ENCODE results near the gene DYNLT1.

Gene DYNLT1

GRCh38 chr6:158667360-158667981, 22.9 kb upstream of the DYNLT1 start:
- no peak overlapping the region for H3K27ac ChIP-seq (ENCODE audit: low read depth, low read length)

DNA sequence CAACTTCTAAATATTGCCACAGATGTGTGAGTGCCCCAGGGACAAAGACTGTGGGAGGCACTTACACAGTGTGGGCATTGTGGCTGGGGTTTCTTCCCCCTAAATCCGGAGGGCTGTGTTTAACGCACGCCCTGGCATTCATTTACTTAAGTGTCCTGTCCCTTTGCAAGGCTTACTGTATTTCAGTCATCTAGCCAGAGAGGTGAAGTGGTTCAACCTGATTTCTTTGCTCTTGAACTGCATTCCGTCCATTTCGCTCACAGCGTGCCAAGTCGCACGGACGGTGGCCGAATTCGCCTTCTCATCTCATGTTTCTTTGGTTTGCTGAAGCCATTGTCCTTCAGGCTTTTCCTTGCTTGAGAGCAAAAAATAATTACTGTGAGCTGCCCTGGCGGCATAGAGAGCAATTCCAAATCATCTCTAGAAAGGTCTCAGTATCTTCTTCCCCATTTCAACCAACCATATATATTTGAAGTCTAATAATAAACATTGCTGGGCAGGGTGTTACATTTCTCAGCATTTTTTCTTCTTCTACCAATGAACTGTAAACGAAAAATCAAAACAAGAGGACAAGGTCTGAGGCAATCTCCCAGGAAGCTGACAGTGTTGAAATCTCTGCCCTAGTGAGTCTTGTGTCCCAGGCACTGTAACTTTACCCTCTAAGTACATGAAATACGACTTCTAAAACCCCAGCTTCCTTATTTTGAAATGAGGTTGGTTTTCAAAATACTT, 22.3 kb upstream of the DYNLT1 start:
- no peaks in the 10 kb centered on the region for H3K4me1 ChIP-seq (ENCODE audit: control insufficient read depth, low read depth, low read length)
- H3K23ac ChIP-seq (ENCODE audit: low read length): no peak overlapping the region
- no CpG with 5 or more reads among the region's 14 CpGs for WGBS (ENCODE audit: extremely low coverage, insufficient coverage, low lambda C conversion rate)
- no peaks in the 10 kb centered on the region for H3K79me2 ChIP-seq (ENCODE audit: control insufficient read depth, insufficient read depth, low read length)
- no peaks in the 10 kb centered on the region for H3K36me3 ChIP-seq (ENCODE audit: control insufficient read depth, insufficient read depth, low read length)
- H3K79me1 ChIP-seq (ENCODE audit: low read length): no peaks in the 10 kb centered on the region
- H3K9ac ChIP-seq (ENCODE audit: low read length): no peak overlapping the region
- no peak overlapping the region for H2BK5ac ChIP-seq (ENCODE audit: low read length)
- H3K56ac ChIP-seq (ENCODE audit: low read length): no peak overlapping the region
- H2AK5ac ChIP-seq (ENCODE audit: low read length): no peak overlapping the region
- no peak overlapping the region for H2BK15ac ChIP-seq (replicated peaks; ENCODE audit: low read depth)
- no peak overlapping the region for H3K27ac ChIP-seq (ENCODE audit: low read depth, low read length)
- H4K8ac ChIP-seq (ENCODE audit: low read depth, low read length): no peak overlapping the region
- no peak overlapping the region for H4K5ac ChIP-seq (ENCODE audit: low read length)
- H2BK120ac ChIP-seq (ENCODE audit: low read depth, low read length): no peak overlapping the region
- no peaks in the 10 kb centered on the region for H3K27me3 ChIP-seq (ENCODE audit: insufficient read depth, low read length, poor library complexity)
- H3K18ac ChIP-seq (ENCODE audit: low read length): no peak overlapping the region
- no peak overlapping the region for H3K4ac ChIP-seq (ENCODE audit: low read depth, low read length)
- no peak overlapping the region for H3K4me2 ChIP-seq (ENCODE audit: low read length)
- no peak overlapping the region for H3K4me3 ChIP-seq (ENCODE audit: low read length)
- no peak for DNase-seq

More at GRCh38 chr6:158667360-158667981, 22.9 kb upstream of the DYNLT1 start:
- DNase-seq: no peak
- Histone ChIP-seq H3K27me3 (ENCODE audit: insufficient read depth, low read length, poor library complexity) (no peaks in the 10 kb centered on the region), H3K36me3 (ENCODE audit: control insufficient read depth, insufficient read depth, low read length) (no peaks in the 10 kb centered on the region), H3K4me2 (ENCODE audit: low read length) (no peak overlapping the region), H2BK120ac (ENCODE audit: low read depth, low read length) (no peak overlapping the region), H4K8ac (ENCODE audit: low read depth, low read length) (no peak overlapping the region), H2BK5ac (ENCODE audit: low read length) (no peak overlapping the region), H3K23ac (ENCODE audit: low read length) (no peak overlapping the region), H3K79me2 (ENCODE audit: control insufficient read depth, insufficient read depth, low read length) (no peaks in the 10 kb centered on the region), H3K9ac (ENCODE audit: low read length) (no peak overlapping the region), H3K56ac (ENCODE audit: low read length) (no peak overlapping the region), H4K5ac (ENCODE audit: low read length) (no peak overlapping the region), H3K18ac (ENCODE audit: low read length) (no peak overlapping the region), H3K4me3 (ENCODE audit: low read length) (no peak overlapping the region), H2BK15ac (replicated peaks; ENCODE audit: low read depth) (no peak overlapping the region), H3K4me1 (ENCODE audit: control insufficient read depth, low read depth, low read length) (no peaks in the 10 kb centered on the region), H3K79me1 (ENCODE audit: low read length) (no peaks in the 10 kb centered on the region), H3K4ac (ENCODE audit: low read depth, low read length) (no peak overlapping the region), H2AK5ac (ENCODE audit: low read length) (no peak overlapping the region)
- no CpG with 5 or more reads among the region's 8 CpGs for WGBS (ENCODE audit: extremely low coverage, insufficient coverage, low lambda C conversion rate)

DNA sequence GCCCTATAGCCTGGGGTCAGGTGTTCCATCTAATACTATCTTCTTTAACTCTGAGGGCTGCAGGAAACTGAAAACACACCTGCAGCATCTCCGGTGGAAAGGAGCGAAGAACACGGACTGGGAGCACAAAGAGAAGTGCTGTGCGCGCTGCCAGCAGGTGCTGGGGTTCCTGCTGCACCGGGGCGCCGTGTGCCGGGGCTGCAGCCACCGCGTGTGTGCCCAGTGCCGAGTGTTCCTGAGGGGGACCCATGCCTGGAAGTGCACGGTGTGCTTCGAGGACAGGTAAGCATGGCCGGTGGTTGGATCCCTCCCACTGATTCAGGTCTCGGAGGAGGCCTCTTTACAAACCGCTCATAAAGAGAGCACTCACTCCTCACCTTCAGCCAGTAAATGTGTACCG, 20.8 kb upstream of the DYNLT1 start:
- WGBS (ENCODE audit: extremely low coverage, insufficient coverage, low lambda C conversion rate): no CpG with 5 or more reads among the region's 18 CpGs
- Histone ChIP-seq H3K4me1 (ENCODE audit: control insufficient read depth, low read depth, low read length) (no peaks in the 10 kb centered on the region), H3K27ac (ENCODE audit: low read depth, low read length) (no peak overlapping the region), H3K79me1 (ENCODE audit: low read length) (no peaks in the 10 kb centered on the region), H3K23ac (ENCODE audit: low read length) (no peak overlapping the region), H3K56ac (ENCODE audit: low read length) (no peak overlapping the region), H2BK15ac (replicated peaks; ENCODE audit: low read depth) (no peak overlapping the region), H4K5ac (ENCODE audit: low read length) (no peak overlapping the region), H3K18ac (ENCODE audit: low read length) (no peak overlapping the region), H3K9ac (ENCODE audit: low read length) (no peak overlapping the region), H2BK120ac (ENCODE audit: low read depth, low read length) (no peak overlapping the region), H3K27me3 (ENCODE audit: insufficient read depth, low read length, poor library complexity) (no peaks in the 10 kb centered on the region), H3K36me3 (ENCODE audit: control insufficient read depth, insufficient read depth, low read length) (no peaks in the 10 kb centered on the region), H4K8ac (ENCODE audit: low read depth, low read length) (no peak overlapping the region), H2BK5ac (ENCODE audit: low read length) (no peak overlapping the region), H3K79me2 (ENCODE audit: control insufficient read depth, insufficient read depth, low read length) (no peaks in the 10 kb centered on the region), H3K4me3 (ENCODE audit: low read length) (no peak overlapping the region), H3K4me2 (ENCODE audit: low read length) (no peak overlapping the region), H2AK5ac (ENCODE audit: low read length) (no peak overlapping the region), H3K4ac (ENCODE audit: low read depth, low read length) (no peak overlapping the region)
- DNase-seq: no peak

DNA sequence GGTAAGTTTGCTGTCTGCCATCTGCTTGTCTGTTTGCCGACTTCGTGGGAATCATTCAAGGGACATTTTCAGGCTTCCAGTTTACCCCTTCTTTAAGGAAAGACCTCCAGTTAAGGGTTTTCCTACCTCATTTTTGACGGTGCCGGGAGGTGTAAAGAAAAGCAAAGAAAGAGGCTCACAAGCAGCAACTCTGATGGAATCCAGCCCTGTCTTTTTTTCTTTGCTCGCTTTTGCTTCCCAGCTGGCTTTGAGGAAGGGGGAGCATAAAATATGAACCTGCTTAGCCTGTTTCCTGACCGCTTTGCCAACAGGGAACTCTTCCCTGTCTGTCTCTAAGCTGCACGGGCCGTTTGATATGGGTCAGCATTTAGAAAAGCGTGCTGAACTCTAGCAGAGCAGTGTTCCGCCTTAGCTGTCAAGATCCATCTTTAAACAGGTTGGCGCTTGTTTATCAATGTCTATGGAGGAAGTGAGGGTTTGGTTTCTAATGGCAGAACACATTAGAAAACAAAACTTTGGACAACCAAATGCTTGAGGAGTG, 19.2 kb upstream of the DYNLT1 start:
- no peaks in the 10 kb centered on the region for H3K4me1 ChIP-seq (ENCODE audit: control insufficient read depth, low read depth, low read length)
- no peak overlapping the region for H4K5ac ChIP-seq (ENCODE audit: low read length)
- no peak overlapping the region for H3K4me3 ChIP-seq (ENCODE audit: low read length)
- H3K23ac ChIP-seq (ENCODE audit: low read length): no peak overlapping the region
- no peak overlapping the region for H3K4me2 ChIP-seq (ENCODE audit: low read length)
- no peaks in the 10 kb centered on the region for H3K36me3 ChIP-seq (ENCODE audit: control insufficient read depth, insufficient read depth, low read length)
- H3K79me2 ChIP-seq (ENCODE audit: control insufficient read depth, insufficient read depth, low read length): no peaks in the 10 kb centered on the region
- H4K8ac ChIP-seq (ENCODE audit: low read depth, low read length): no peak overlapping the region
- H2BK5ac ChIP-seq (ENCODE audit: low read length): no peak overlapping the region
- H3K56ac ChIP-seq (ENCODE audit: low read length): no peak overlapping the region
- no peak for DNase-seq
- H3K27me3 ChIP-seq (ENCODE audit: insufficient read depth, low read length, poor library complexity): no peaks in the 10 kb centered on the region
- H2AK5ac ChIP-seq (ENCODE audit: low read length): no peak overlapping the region
- H2BK120ac ChIP-seq (ENCODE audit: low read depth, low read length): no peak overlapping the region
- no peak overlapping the region for H2BK15ac ChIP-seq (replicated peaks; ENCODE audit: low read depth)
- H3K4ac ChIP-seq (ENCODE audit: low read depth, low read length): no peak overlapping the region
- H3K18ac ChIP-seq (ENCODE audit: low read length): no peak overlapping the region
- WGBS (ENCODE audit: extremely low coverage, insufficient coverage, low lambda C conversion rate): no CpG with 5 or more reads among the region's 11 CpGs
- no peak overlapping the region for H3K27ac ChIP-seq (ENCODE audit: low read depth, low read length)
- H3K9ac ChIP-seq (ENCODE audit: low read length): no peak overlapping the region
- H3K79me1 ChIP-seq (ENCODE audit: low read length): no peaks in the 10 kb centered on the region

DNA sequence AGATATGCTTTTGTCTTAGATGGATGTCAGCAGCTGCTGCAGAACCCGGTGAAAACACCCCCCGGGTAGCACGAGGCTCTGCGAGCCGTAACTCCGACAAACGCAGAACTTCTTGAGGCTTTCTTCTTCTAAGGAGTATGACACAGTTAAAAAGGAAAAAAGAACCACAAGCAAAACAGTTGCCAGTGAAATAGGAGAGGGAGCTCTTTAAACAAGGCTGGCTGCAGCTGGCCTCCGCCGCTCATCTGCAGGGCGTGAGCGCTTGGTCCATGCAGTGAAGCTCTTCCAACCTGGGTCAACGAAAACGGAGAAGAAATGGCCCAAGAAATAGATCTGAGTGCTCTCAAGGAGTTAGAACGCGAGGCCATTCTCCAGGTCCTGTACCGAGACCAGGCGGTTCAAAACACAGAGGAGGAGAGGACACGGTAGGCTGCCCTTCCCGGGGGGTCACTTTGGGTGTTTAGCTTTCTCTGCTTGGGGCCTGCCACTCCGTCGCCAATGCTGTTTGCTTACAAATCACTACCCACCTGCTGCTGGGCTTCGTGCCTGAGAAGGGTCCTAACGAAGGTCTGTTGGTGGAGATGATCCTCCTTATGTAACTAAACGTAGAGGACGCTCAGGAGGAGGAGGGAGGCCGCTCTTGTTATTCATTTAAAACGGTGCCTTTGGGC, 18.5 kb upstream of the DYNLT1 start:
- Histone ChIP-seq H3K27ac (ENCODE audit: low read depth, low read length) (no peak overlapping the region), H3K4me3 (ENCODE audit: low read length) (no peak overlapping the region)

More for the DNA sequence above, 18.5 kb upstream of the DYNLT1 start:
- H2BK5ac ChIP-seq (ENCODE audit: low read length): no peak overlapping the region
- DNase-seq: no peak
- no peak overlapping the region for H2BK120ac ChIP-seq (ENCODE audit: low read depth, low read length)
- H3K79me1 ChIP-seq (ENCODE audit: low read length): no peaks in the 10 kb centered on the region
- no peak overlapping the region for H4K5ac ChIP-seq (ENCODE audit: low read length)
- H2BK15ac ChIP-seq (replicated peaks; ENCODE audit: low read depth): no peak overlapping the region
- H3K36me3 ChIP-seq (ENCODE audit: control insufficient read depth, insufficient read depth, low read length): no peaks in the 10 kb centered on the region
- H3K27me3 ChIP-seq (ENCODE audit: insufficient read depth, low read length, poor library complexity): no peaks in the 10 kb centered on the region
- H3K79me2 ChIP-seq (ENCODE audit: control insufficient read depth, insufficient read depth, low read length): no peaks in the 10 kb centered on the region
- H2AK5ac ChIP-seq (ENCODE audit: low read length): no peak overlapping the region
- H3K4ac ChIP-seq (ENCODE audit: low read depth, low read length): no peak overlapping the region
- H3K9ac ChIP-seq (ENCODE audit: low read length): no peak overlapping the region
- H3K18ac ChIP-seq (ENCODE audit: low read length): no peak overlapping the region
- no peak overlapping the region for H3K23ac ChIP-seq (ENCODE audit: low read length)
- H4K8ac ChIP-seq (ENCODE audit: low read depth, low read length): no peak overlapping the region
- no CpG with 5 or more reads among the region's 27 CpGs for WGBS (ENCODE audit: extremely low coverage, insufficient coverage, low lambda C conversion rate)
- no peak overlapping the region for H3K4me2 ChIP-seq (ENCODE audit: low read length)
- H3K4me1 ChIP-seq (ENCODE audit: control insufficient read depth, low read depth, low read length): no peaks in the 10 kb centered on the region
- no peak overlapping the region for H3K56ac ChIP-seq (ENCODE audit: low read length)
